GM23338 (cell line): ENCODE results near the gene SYNDIG1L. TPM values are rescaled to one million over a fixed set of nuclear protein-coding genes. Genes with fewer than 3 reads are reported as not detected.

ENCODE experiments used
- ATAC-seq: fragments of 200-7000 bp; cut with Tn5 transposase; 3 replicates; pipeline ENCODE4 v1.9.1; 2020
- DNase-seq: peaks from one replicate; pipeline ENCODE4 v3.0.0-alpha.2; 2015; ENCODE audit warnings: low spot score
- H2AFZ ChIP-seq: fragments of 200-600 bp; sonication (generic); 2 replicates; pipeline ENCODE4 v1.8.0; 2016; ENCODE audit warnings: antibody characterized with exemption, mild to moderate bottlenecking, moderate library complexity
- H3F3A ChIP-seq: fragments of 200-600 bp; sonication (generic); replicated peaks from 2 replicates; pipeline ENCODE4 v1.8.0; 2017; ENCODE audit warnings: antibody characterized with exemption, mixed run types, low read depth
- H3K27ac ChIP-seq: fragments of 200-600 bp; sonication (generic); 2 replicates; pipeline ENCODE4 v1.6.1; 2016; ENCODE audit warnings: low read depth
- H3K27me3 ChIP-seq: fragments of 200-600 bp; sonication (generic); 2 replicates; pipeline ENCODE4 v1.8.0; 2016; ENCODE audit warnings: mild to moderate bottlenecking, mixed run types, moderate library complexity; ENCODE audit not compliant: insufficient read depth
- H3K36me3 ChIP-seq: fragments of 200-600 bp; sonication (generic); 2 replicates; pipeline ENCODE4 v1.8.0; 2016; ENCODE audit warnings: mild to moderate bottlenecking; ENCODE audit not compliant: insufficient read depth
- H3K4me1 ChIP-seq: fragments of 200-600 bp; sonication (generic); 2 replicates; pipeline ENCODE4 v1.8.0; 2016; ENCODE audit warnings: mild to moderate bottlenecking, moderate library complexity; ENCODE audit not compliant: insufficient read depth
- H3K4me2 ChIP-seq: fragments of 200-600 bp; sonication (generic); 2 replicates; pipeline ENCODE4 v1.7.1; 2017; ENCODE audit warnings: mixed run types
- H3K4me3 ChIP-seq: fragments of 200-600 bp; sonication (generic); 2 replicates; pipeline ENCODE4 v1.6.1; 2016; ENCODE audit warnings: mixed run types
- H3K79me2 ChIP-seq: fragments of 200-600 bp; sonication (generic); replicated peaks from 2 replicates; pipeline ENCODE4 v1.8.0; 2017; ENCODE audit warnings: mild to moderate bottlenecking; ENCODE audit not compliant: insufficient read depth
- H3K9me2 ChIP-seq: fragments of 200-600 bp; sonication (generic); 2 replicates; pipeline ENCODE4 v1.8.0; 2017; ENCODE audit not compliant: insufficient read depth
- H4K20me1 ChIP-seq: fragments of 200-600 bp; sonication (generic); replicated peaks from 2 replicates; pipeline ENCODE4 v1.8.0; 2017; ENCODE audit warnings: mild to moderate bottlenecking; ENCODE audit not compliant: insufficient read depth
- H3K27ac Mint-ChIP-seq: 2 replicates; pipeline ENCODE4 v1.8.0; 2020; ENCODE audit warnings: inconsistent platforms, mild to moderate bottlenecking, moderate library complexity, mixed read lengths
- H3K27me3 Mint-ChIP-seq: 3 replicates; pipeline ENCODE4 v1.8.0; 2022; ENCODE audit warnings: low read depth, mild to moderate bottlenecking, moderate library complexity, mixed read lengths, inconsistent platforms; ENCODE audit not compliant: insufficient read depth, poor library complexity
- H3K36me3 Mint-ChIP-seq: 3 replicates; pipeline ENCODE4 v1.8.0; 2021; ENCODE audit warnings: low read depth, mild to moderate bottlenecking, inconsistent platforms, moderate library complexity, mixed read lengths
- H3K4me1 Mint-ChIP-seq: 3 replicates; pipeline ENCODE4 v1.8.0; 2020; ENCODE audit warnings: mild to moderate bottlenecking, inconsistent platforms, mixed read lengths
- H3K4me3 Mint-ChIP-seq: 3 replicates; pipeline ENCODE4 v1.8.0; 2021; ENCODE audit warnings: moderate library complexity, mild to moderate bottlenecking, inconsistent platforms, mixed read lengths
- H3K9me3 Mint-ChIP-seq: 3 replicates; pipeline ENCODE4 v1.8.0; 2020; ENCODE audit warnings: moderate library complexity, mild to moderate bottlenecking, inconsistent platforms, mixed read lengths
- CREB1 ChIP-seq: fragments of 250-450 bp; sonication (Bioruptor Pico); IDR thresholded peaks from 2 replicates; pipeline ENCODE4 v1.5.0; 2020; ENCODE audit warnings: low read depth, mild to moderate bottlenecking, moderate library complexity
- EZH2 ChIP-seq: fragments of 200-600 bp; sonication (generic); IDR thresholded peaks from one replicate; pipeline ENCODE4 v1.8.0; 2017; ENCODE audit warnings: antibody characterized with exemption, mild to moderate bottlenecking, low read depth; ENCODE audit not compliant: unreplicated experiment
- POLR2AphosphoS5 ChIP-seq: IDR thresholded peaks from 2 replicates; pipeline ENCODE4 v1.6.1; 2016; ENCODE audit warnings: antibody characterized with exemption, low read depth
- ZNF114 ChIP-seq: fragments of 250-450 bp; sonication (Bioruptor Pico); IDR thresholded peaks from 2 replicates; pipeline ENCODE4 v1.5.0; 2020; ENCODE audit warnings: mild to moderate bottlenecking, moderate library complexity
- ZNF331 ChIP-seq: fragments of 250-450 bp; sonication (Bioruptor Pico); IDR thresholded peaks from 2 replicates; pipeline ENCODE4 v1.5.0; 2020; ENCODE audit warnings: low read depth, mild to moderate bottlenecking, moderate library complexity
- polyA plus RNA-seq: library from polyadenylated mRNA; unstranded; fragments of >200 nt; fragmentation: Nextera tagmentation; extraction: Ambion mirVana; gene quantifications from 2 replicates; pipeline ENCODE4 v1.2.1, GENCODE V29; 2016
- total RNA-seq: library from RNA; depleted of rRNA; stranded (reverse); fragments of >200 nt; shearing (Covaris generic); gene quantifications from 2 replicates; pipeline ENCODE4 v1.2.3, GENCODE V29; 2014
- TF ChIP-seq, protein P1 (sequence below), 2 experiments: fragments of 200-600 bp in 1 of 2; sonication (generic) in 1 of 2; conservative IDR thresholded peaks; 2 replicates each; pipeline versions ENCODE4 v1.5.1 to v1.6.1; 2016 to 2017; ENCODE audit warnings: antibody characterized with exemption in 2 of 2, low read depth in 2 of 2, mild to moderate bottlenecking in 2 of 2, moderate library complexity in 1 of 2
- TF ChIP-seq, protein P2 (sequence below): IDR thresholded peaks from one replicate; pipeline ENCODE4 v1.6.1; 2018; ENCODE audit warnings: antibody characterized with exemption; ENCODE audit not compliant: unreplicated experiment
- TF ChIP-seq, protein P3 (sequence below): IDR thresholded peaks from 2 replicates; pipeline ENCODE4 v1.6.1; 2016; ENCODE audit warnings: antibody characterized with exemption
- TF ChIP-seq, protein P4 (sequence below): fragments of 250-450 bp; sonication (Bioruptor Pico); IDR thresholded peaks from 2 replicates; pipeline ENCODE4 v1.5.0; 2020; ENCODE audit warnings: mild to moderate bottlenecking, moderate library complexity

The SYNDIG1L gene
- total and polyA plus RNA-seq, 2 experiments from 2014 or later: 0.65 to 2.1 TPM

DNA sequence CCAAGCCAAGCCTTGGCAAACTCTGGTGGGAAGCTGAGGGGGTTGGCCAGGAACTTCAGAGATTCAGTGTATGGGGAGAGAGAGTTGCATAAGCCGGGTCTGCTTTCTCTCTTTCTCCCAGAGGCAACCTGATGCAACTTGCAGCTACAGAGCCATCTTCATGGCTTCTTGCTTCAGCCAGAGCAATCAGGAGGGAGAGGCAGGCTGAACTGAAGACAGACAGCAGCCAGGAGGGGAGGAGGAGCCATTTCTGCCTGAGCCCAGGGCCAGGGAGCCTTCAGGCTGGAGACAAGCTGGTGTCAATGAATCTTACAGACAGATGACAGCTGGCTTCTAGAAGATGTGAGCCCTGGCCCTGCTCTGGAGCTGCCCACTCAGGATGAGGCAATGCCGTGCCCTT, 48.4 kb upstream of the SYNDIG1L start (continued):
- TF ChIP-seq, protein P1, sequence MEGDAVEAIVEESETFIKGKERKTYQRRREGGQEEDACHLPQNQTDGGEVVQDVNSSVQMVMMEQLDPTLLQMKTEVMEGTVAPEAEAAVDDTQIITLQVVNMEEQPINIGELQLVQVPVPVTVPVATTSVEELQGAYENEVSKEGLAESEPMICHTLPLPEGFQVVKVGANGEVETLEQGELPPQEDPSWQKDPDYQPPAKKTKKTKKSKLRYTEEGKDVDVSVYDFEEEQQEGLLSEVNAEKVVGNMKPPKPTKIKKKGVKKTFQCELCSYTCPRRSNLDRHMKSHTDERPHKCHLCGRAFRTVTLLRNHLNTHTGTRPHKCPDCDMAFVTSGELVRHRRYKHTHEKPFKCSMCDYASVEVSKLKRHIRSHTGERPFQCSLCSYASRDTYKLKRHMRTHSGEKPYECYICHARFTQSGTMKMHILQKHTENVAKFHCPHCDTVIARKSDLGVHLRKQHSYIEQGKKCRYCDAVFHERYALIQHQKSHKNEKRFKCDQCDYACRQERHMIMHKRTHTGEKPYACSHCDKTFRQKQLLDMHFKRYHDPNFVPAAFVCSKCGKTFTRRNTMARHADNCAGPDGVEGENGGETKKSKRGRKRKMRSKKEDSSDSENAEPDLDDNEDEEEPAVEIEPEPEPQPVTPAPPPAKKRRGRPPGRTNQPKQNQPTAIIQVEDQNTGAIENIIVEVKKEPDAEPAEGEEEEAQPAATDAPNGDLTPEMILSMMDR (conservative IDR thresholded peaks at IDR 0.05; ENCODE audit: low read depth in 2 of 2): no peak
- TF ChIP-seq POLR2AphosphoS5: no peak

DNA sequence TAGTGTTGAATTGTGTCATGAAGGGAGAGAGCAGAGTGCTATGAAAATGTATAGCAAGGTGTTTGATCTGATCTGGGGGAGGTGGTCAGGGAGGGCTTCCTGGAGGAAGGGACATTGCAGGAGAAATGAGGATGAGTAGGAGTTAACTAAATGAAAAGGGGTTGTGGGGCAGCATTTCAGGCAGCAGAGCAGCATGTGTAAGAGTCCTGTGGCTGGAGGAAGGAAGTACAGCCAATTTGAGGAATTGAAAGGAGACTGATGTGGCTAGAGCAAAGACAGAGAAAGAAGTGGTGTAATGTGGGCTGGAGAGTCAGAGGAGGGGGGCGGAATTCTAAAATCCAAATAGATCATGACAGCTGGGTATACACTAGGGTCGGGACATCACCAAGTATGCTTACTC, 46.6 kb upstream of the SYNDIG1L start:
- no peak for DNase-seq
- no peaks in the 10 kb centered on the region for H4K20me1 ChIP-seq
- no peak for ATAC-seq

More for the DNA sequence above, 46.6 kb upstream of the SYNDIG1L start:
- Mint-ChIP-seq H3K27ac (no peak overlapping the region), H3K4me1 (peaks cover 17% of the 10 kb centered on the region), H3K36me3 (peaks cover 10% of the 10 kb centered on the region; the same call in 2 of the 3 replicates), H3K9me3 (no peaks in the 10 kb centered on the region), H3K27me3 (peaks cover 5% of the 10 kb centered on the region), H3K4me3 (no peak overlapping the region)
- Histone ChIP-seq H3K36me3 (0 out of 2 replicates have a peak, but pooled peaks cover 5% of the 10 kb centered on the region), H3K4me1 (no peaks in the 10 kb centered on the region), H3F3A (no peaks in the 10 kb centered on the region), H3K4me2 (no peak overlapping the region), H3K27ac (no peak overlapping the region), H3K4me3 (no peak overlapping the region), H2AFZ (no peak overlapping the region), H3K79me2 (no peaks in the 10 kb centered on the region), H3K9me2 (no peaks in the 10 kb centered on the region), H3K27me3 (no peaks in the 10 kb centered on the region)
- TF ChIP-seq, protein P2, sequence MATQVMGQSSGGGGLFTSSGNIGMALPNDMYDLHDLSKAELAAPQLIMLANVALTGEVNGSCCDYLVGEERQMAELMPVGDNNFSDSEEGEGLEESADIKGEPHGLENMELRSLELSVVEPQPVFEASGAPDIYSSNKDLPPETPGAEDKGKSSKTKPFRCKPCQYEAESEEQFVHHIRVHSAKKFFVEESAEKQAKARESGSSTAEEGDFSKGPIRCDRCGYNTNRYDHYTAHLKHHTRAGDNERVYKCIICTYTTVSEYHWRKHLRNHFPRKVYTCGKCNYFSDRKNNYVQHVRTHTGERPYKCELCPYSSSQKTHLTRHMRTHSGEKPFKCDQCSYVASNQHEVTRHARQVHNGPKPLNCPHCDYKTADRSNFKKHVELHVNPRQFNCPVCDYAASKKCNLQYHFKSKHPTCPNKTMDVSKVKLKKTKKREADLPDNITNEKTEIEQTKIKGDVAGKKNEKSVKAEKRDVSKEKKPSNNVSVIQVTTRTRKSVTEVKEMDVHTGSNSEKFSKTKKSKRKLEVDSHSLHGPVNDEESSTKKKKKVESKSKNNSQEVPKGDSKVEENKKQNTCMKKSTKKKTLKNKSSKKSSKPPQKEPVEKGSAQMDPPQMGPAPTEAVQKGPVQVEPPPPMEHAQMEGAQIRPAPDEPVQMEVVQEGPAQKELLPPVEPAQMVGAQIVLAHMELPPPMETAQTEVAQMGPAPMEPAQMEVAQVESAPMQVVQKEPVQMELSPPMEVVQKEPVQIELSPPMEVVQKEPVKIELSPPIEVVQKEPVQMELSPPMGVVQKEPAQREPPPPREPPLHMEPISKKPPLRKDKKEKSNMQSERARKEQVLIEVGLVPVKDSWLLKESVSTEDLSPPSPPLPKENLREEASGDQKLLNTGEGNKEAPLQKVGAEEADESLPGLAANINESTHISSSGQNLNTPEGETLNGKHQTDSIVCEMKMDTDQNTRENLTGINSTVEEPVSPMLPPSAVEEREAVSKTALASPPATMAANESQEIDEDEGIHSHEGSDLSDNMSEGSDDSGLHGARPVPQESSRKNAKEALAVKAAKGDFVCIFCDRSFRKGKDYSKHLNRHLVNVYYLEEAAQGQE: no peak
- TF ChIP-seq EZH2 (no peak), POLR2AphosphoS5 (no peak), ZNF114 (no peak), CREB1 (CRISPR knock-in tag) (no peak), ZNF331 (CRISPR knock-in tag) (no peak)
- TF ChIP-seq, protein P1 (conservative IDR thresholded peaks at IDR 0.05; ENCODE audit: low read depth in 2 of 2): no peak
- TF ChIP-seq, protein P3, sequence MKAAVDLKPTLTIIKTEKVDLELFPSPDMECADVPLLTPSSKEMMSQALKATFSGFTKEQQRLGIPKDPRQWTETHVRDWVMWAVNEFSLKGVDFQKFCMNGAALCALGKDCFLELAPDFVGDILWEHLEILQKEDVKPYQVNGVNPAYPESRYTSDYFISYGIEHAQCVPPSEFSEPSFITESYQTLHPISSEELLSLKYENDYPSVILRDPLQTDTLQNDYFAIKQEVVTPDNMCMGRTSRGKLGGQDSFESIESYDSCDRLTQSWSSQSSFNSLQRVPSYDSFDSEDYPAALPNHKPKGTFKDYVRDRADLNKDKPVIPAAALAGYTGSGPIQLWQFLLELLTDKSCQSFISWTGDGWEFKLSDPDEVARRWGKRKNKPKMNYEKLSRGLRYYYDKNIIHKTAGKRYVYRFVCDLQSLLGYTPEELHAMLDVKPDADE: no peak
- TF ChIP-seq, protein P4, sequence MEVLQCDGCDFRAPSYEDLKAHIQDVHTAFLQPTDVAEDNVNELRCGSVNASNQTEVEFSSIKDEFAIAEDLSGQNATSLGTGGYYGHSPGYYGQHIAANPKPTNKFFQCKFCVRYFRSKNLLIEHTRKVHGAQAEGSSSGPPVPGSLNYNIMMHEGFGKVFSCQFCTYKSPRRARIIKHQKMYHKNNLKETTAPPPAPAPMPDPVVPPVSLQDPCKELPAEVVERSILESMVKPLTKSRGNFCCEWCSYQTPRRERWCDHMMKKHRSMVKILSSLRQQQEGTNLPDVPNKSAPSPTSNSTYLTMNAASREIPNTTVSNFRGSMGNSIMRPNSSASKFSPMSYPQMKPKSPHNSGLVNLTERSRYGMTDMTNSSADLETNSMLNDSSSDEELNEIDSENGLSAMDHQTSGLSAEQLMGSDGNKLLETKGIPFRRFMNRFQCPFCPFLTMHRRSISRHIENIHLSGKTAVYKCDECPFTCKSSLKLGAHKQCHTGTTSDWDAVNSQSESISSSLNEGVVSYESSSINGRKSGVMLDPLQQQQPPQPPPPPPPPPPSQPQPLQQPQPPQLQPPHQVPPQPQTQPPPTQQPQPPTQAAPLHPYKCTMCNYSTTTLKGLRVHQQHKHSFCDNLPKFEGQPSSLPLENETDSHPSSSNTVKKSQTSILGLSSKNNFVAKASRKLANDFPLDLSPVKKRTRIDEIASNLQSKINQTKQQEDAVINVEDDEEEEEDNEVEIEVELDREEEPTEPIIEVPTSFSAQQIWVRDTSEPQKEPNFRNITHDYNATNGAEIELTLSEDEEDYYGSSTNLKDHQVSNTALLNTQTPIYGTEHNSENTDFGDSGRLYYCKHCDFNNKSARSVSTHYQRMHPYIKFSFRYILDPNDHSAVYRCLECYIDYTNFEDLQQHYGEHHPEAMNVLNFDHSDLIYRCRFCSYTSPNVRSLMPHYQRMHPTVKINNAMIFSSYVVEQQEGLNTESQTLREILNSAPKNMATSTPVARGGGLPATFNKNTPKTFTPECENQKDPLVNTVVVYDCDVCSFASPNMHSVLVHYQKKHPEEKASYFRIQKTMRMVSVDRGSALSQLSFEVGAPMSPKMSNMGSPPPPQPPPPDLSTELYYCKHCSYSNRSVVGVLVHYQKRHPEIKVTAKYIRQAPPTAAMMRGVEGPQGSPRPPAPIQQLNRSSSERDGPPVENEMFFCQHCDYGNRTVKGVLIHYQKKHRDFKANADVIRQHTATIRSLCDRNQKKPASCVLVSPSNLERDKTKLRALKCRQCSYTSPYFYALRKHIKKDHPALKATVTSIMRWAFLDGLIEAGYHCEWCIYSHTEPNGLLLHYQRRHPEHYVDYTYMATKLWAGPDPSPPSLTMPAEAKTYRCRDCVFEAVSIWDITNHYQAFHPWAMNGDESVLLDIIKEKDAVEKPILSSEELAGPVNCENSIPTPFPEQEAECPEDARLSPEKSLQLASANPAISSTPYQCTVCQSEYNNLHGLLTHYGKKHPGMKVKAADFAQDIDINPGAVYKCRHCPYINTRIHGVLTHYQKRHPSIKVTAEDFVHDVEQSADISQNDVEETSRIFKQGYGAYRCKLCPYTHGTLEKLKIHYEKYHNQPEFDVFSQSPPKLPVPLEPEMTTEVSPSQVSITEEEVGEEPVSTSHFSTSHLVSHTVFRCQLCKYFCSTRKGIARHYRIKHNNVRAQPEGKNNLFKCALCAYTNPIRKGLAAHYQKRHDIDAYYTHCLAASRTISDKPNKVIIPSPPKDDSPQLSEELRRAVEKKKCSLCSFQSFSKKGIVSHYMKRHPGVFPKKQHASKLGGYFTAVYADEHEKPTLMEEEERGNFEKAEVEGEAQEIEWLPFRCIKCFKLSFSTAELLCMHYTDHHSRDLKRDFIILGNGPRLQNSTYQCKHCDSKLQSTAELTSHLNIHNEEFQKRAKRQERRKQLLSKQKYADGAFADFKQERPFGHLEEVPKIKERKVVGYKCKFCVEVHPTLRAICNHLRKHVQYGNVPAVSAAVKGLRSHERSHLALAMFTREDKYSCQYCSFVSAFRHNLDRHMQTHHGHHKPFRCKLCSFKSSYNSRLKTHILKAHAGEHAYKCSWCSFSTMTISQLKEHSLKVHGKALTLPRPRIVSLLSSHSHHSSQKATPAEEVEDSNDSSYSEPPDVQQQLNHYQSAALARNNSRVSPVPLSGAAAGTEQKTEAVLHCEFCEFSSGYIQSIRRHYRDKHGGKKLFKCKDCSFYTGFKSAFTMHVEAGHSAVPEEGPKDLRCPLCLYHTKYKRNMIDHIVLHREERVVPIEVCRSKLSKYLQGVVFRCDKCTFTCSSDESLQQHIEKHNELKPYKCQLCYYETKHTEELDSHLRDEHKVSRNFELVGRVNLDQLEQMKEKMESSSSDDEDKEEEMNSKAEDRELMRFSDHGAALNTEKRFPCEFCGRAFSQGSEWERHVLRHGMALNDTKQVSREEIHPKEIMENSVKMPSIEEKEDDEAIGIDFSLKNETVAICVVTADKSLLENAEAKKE: no peak
